ENCODE data around the gene SLC24A3.

- no peak for TF ChIP-seq CTCF (conservative IDR thresholded peaks at IDR 0.05; ENCODE audit: low read length)
- TF ChIP-seq EZH2phosphoT487 (IDR thresholded peaks at IDR 0.05; ENCODE audit: borderline replicate concordance) = no peak
Measured at GRCh38 chr20:19274412-19275015, 62.1 kb downstream of the SLC24A3 start.
